ENCODE results near the gene HMGCL.
"Not testable (repeated sequence)": the region's sequence is repeated elsewhere in the genome, so short reads cannot be mapped to it uniquely, and the experiment has no call there.

The HMGCL gene

DNA sequence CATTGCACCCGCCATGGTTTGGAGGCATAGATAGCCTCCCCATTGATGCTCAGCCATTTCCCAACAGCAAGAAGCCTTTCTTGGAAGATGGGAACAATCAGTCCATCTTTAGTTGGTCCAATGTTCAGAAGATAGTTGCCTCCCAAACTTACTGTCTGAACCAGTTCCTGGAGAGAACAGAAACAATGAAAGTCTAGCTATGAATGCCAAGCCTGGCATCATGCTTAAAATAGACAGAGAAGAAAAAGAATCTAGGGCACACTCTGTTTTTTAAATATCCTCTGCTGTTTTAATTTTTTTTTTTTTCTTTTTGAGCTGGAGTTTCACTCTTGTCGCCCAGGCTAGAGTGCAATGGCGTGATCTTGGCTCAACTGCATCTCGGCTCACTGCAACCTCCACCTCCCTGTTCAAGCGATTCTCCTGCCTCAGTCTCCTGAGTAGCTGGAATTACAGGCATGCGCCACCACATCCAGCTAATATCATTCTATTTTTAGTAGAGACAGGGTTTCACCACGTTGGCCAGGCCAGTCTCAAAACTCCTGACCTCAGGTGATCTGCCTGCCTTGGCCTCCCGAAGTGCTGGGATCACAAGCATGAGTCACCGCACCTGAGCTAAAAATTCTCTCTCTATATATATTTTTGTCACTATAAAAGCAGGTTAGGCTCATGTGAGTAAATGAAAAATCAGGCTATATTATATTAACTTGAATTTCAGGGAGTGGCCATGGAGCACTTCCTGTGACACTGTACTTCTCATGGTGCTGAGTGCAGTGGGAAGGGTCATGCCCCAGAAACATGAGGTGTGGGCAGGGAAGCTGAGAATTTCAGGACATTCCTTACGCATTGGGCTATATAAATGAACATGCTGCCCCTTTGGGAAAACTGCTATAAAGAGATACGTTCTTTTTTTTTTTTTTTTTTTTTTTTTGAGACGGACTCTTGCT, 23.7 kb upstream of the HMGCL start:
- Histone ChIP-seq H3K27ac (ENCODE audit: low read depth, low read length) (no peak overlapping the region), H3K27me3 (ENCODE audit: control insufficient read depth, insufficient read depth, low read length) (no peaks in the 10 kb centered on the region), H3K4me1 (ENCODE audit: control insufficient read depth, insufficient read depth, low read length) (no peaks in the 10 kb centered on the region), H3K36me3 (ENCODE audit: control insufficient read depth, insufficient read depth, low read length) (peaks cover 20% of the 10 kb centered on the region), H3K9ac (ENCODE audit: low read length) (no peak overlapping the region), H3K4me3 (ENCODE audit: low read length) (no peak overlapping the region)

DNA sequence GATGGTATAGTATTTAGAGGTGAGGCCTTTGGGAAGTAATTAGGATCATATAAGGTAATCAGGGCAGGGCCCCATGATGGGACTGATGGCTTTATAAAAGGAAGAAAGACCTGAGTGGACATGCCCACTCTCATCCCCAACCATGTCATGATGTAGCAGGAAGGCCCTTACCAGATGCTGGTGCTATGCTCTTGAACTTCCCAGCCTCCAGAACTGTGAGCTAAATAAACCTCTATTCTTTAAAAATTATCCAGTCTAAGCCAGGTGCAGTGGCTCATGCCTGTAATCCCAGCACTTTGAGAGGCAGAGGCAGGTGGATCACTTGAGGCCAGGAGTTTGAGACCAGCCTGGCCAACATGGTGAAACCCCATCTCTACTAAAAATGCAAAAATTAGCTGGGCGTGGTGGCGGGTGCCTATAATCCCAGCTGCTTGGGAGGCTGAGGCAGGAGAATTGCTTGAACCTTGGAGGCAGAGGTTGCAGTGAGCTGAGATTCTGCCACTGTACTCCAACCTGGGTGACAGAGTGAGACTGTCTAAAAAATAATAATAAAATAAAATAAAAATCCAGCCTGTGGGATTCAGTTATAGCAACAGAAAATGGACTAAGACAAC, 22.4 kb upstream of the HMGCL start:
- H3K27ac ChIP-seq (ENCODE audit: low read depth, low read length); H3K9ac ChIP-seq (ENCODE audit: low read length); H3K4me3 ChIP-seq (ENCODE audit: low read length); H3K4me1 ChIP-seq (ENCODE audit: control insufficient read depth, insufficient read depth, low read length); H3K27me3 ChIP-seq (ENCODE audit: control insufficient read depth, insufficient read depth, low read length): not testable (repeated sequence)
- H3K36me3 ChIP-seq (ENCODE audit: control insufficient read depth, insufficient read depth, low read length): peaks cover 20% of the 10 kb centered on the region

DNA sequence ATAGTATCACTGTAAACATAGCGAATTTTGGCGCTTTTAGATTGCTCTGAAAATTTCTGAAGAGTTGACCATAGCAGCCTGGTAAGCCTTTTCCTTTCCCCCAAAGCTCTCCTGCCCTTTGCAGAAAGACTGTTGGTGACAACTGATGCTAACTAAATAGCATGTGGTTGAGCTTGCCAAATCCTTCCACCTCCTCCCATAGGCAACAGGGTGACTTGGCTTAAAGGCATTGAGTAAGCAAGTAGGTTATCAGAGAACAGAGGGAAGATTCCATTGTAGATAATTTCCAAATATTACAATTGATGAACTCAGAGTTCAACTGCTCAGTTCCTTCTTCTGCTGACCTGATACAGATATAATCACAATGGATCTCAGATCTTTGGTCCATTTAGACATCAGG, 19.9 kb upstream of the HMGCL start:
- Histone ChIP-seq H3K36me3 (ENCODE audit: control insufficient read depth, insufficient read depth, low read length) (peaks cover 18% of the 10 kb centered on the region), H3K27me3 (ENCODE audit: control insufficient read depth, insufficient read depth, low read length) (no peaks in the 10 kb centered on the region), H3K9ac (ENCODE audit: low read length) (no peak overlapping the region), H3K4me3 (ENCODE audit: low read length) (no peak overlapping the region), H3K4me1 (ENCODE audit: control insufficient read depth, insufficient read depth, low read length) (no peaks in the 10 kb centered on the region), H3K27ac (ENCODE audit: low read depth, low read length) (no peak overlapping the region)

DNA sequence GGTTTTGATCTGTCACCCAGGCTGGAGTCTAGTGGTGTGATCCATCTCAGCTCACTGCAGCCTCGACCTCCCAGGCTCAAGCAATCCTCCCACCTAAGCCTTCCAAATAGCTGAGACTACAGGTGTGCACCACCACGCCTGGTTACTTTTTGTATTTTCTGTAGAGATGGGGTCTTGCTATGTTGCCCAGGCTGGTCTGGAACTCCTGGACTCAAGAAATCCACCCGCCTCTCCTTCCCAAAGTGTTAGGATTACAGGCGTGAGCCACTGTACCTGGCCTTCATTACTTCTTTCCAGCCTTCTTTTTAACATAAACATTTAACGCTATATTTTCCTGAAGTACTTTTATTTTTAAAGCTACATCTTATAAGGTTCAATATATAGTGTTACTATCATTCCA, 18.4 kb upstream of the HMGCL start:
- H3K27ac ChIP-seq (ENCODE audit: low read depth, low read length): no peak overlapping the region
- peaks cover 18% of the 10 kb centered on the region for H3K36me3 ChIP-seq (ENCODE audit: control insufficient read depth, insufficient read depth, low read length)
- no peaks in the 10 kb centered on the region for H3K27me3 ChIP-seq (ENCODE audit: control insufficient read depth, insufficient read depth, low read length)
- H3K4me3 ChIP-seq (ENCODE audit: low read length): no peak overlapping the region
- H3K4me1 ChIP-seq (ENCODE audit: control insufficient read depth, insufficient read depth, low read length): no peaks in the 10 kb centered on the region
- H3K9ac ChIP-seq (ENCODE audit: low read length): no peak overlapping the region

GRCh38 chr1:23838401-23838866, 13.2 kb upstream of the HMGCL start:
- Histone ChIP-seq H3K36me3 (ENCODE audit: control insufficient read depth, insufficient read depth, low read length) (no peaks in the 10 kb centered on the region), H3K4me3 (ENCODE audit: low read length) (peak overlapping the region; percentile 65), H3K4me1 (ENCODE audit: control insufficient read depth, insufficient read depth, low read length) (no peaks in the 10 kb centered on the region), H3K27me3 (ENCODE audit: control insufficient read depth, insufficient read depth, low read length) (no peaks in the 10 kb centered on the region), H3K9ac (ENCODE audit: low read length) (no peak overlapping the region), H3K27ac (ENCODE audit: low read depth, low read length) (no peak overlapping the region)

DNA sequence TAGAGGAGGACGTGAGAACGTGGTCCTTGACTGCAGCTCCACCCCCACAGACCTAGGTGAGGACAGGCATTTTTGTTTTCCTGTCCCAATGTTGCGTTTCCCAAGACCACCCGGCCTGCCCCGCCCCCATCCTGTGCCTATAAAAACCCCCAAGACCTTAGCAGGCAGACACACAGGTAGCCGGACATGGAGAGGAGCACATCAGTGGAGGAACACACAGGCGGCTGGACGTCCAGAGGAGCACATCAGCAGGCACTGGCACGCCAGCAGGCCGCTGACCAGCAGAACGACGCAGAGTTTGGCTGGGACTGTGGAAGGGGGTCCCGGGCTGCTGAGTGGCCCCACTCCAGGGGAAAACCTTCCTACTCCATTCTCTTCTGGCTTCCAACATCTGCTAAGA, 12.7 kb upstream of the HMGCL start:
- Histone ChIP-seq H3K4me3 (ENCODE audit: low read length) (peak overlapping the region; percentile 65), H3K27ac (ENCODE audit: low read depth, low read length) (no peak overlapping the region)

DNA sequence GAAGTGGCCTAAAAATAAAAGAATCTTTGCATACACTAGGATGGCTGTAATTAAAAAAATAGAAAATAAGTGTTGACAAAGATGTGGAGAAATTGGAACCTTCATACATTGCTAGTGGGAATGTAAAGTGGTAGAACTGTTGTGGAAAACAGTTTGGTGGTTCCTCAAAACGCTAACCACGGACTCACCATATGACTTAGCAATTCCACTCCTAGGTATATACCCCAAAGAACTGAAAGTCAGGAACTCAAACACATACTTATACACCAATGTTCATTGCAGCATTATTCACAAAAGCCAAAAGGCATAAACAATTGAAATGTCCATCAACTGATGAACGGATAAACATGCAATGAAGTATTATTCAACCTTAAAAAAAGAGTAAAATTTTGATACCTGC, 10.8 kb upstream of the HMGCL start:
- H3K27me3 ChIP-seq (ENCODE audit: control insufficient read depth, insufficient read depth, low read length): no peaks in the 10 kb centered on the region
- no peaks in the 10 kb centered on the region for H3K4me1 ChIP-seq (ENCODE audit: control insufficient read depth, insufficient read depth, low read length)
- H3K36me3 ChIP-seq (ENCODE audit: control insufficient read depth, insufficient read depth, low read length): no peaks in the 10 kb centered on the region
- H3K9ac ChIP-seq (ENCODE audit: low read length): no peak overlapping the region
- H3K27ac ChIP-seq (ENCODE audit: low read depth, low read length): no peak overlapping the region
- H3K4me3 ChIP-seq (ENCODE audit: low read length): no peak overlapping the region

More for the DNA sequence above, 12.7 kb upstream of the HMGCL start:
- no peaks in the 10 kb centered on the region for H3K27me3 ChIP-seq (ENCODE audit: control insufficient read depth, insufficient read depth, low read length)
- H3K36me3 ChIP-seq (ENCODE audit: control insufficient read depth, insufficient read depth, low read length): no peaks in the 10 kb centered on the region
- no peaks in the 10 kb centered on the region for H3K4me1 ChIP-seq (ENCODE audit: control insufficient read depth, insufficient read depth, low read length)
- no peak overlapping the region for H3K9ac ChIP-seq (ENCODE audit: low read length)

DNA sequence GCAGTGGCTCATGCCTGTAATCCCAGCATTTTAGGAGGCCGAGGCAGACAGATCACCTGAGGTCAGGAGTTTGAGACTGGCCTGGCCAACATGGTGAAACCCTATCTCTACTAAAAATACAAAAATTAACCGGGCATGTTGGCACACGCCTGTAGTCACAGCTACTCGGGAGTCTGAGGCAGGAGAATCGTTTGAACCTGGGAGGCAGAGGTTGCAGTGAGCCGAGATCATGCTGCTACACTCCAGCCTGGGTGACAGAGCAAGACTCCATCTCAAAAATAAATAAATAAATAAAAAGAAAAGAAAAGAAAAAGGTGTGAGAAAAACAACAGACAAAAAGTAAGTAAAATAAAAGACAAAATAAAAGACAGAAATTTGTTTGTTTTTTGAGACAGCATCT, 8.9 kb upstream of the HMGCL start:
- H3K9ac ChIP-seq (ENCODE audit: low read length); H3K27me3 ChIP-seq (ENCODE audit: control insufficient read depth, insufficient read depth, low read length); H3K27ac ChIP-seq (ENCODE audit: low read depth, low read length); H3K4me3 ChIP-seq (ENCODE audit: low read length); H3K4me1 ChIP-seq (ENCODE audit: control insufficient read depth, insufficient read depth, low read length); H3K36me3 ChIP-seq (ENCODE audit: control insufficient read depth, insufficient read depth, low read length): not testable (repeated sequence)

- Histone ChIP-seq H3K27me3 (ENCODE audit: control insufficient read depth, insufficient read depth, low read length) (no peaks in the 10 kb centered on the region), H3K4me1 (ENCODE audit: control insufficient read depth, insufficient read depth, low read length) (peaks cover 10% of the 10 kb centered on the region), H3K27ac (ENCODE audit: low read depth, low read length) (no peak overlapping the region), H3K9ac (ENCODE audit: low read length) (no peak overlapping the region), H3K4me3 (ENCODE audit: low read length) (no peak overlapping the region), H3K36me3 (ENCODE audit: control insufficient read depth, insufficient read depth, low read length) (no peaks in the 10 kb centered on the region)
Measured at GRCh38 chr1:23827717-23828116, 2.5 kb upstream of the HMGCL start.

GRCh38 chr1:23826590-23826989, 1.4 kb upstream of the HMGCL start:
- H3K27me3 ChIP-seq (ENCODE audit: control insufficient read depth, insufficient read depth, low read length); H3K36me3 ChIP-seq (ENCODE audit: control insufficient read depth, insufficient read depth, low read length); H3K27ac ChIP-seq (ENCODE audit: low read depth, low read length); H3K9ac ChIP-seq (ENCODE audit: low read length); H3K4me3 ChIP-seq (ENCODE audit: low read length); H3K4me1 ChIP-seq (ENCODE audit: control insufficient read depth, insufficient read depth, low read length): not testable (repeated sequence)

DNA sequence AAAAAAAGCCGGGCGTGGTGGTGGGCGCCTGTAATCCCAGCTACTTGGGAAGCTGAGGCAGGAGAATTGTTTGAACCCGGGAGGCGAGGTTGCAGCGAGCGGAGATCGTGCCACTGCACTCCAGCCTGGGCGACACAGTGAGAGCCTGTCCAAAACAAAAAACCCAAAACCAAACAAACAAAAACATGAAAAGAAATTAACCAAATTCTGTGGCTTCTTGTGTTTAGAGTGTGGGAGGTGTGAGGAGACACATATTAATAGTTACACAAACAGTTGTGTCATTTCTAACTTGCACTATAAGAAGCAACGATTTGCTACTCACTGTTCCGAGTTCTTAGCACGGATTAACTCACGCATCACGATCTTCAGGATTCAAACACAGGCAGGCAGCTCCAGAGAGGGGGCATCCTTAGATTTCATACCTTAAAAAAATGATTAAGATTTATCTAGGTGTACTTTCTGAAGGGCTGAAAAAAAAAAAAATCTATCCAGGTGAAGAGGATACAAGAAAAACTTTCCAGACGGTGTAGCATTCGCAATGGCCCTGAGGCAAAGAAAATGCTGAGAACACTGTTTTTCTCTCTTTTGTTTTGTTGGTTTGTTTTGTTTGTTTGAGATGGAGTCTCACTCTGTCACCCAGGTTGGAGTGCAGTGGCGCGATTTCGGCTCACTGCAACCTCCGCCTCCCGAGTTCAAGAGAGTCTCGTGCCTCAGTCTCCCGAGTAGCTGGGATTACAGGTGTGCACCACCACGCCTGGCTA, 713 bp upstream of the HMGCL start:
- no peaks in the 10 kb centered on the region for H3K36me3 ChIP-seq (ENCODE audit: control insufficient read depth, insufficient read depth, low read length)
- H3K4me3 ChIP-seq (ENCODE audit: low read length): peak overlapping the region; percentile 100
- H3K27ac ChIP-seq (ENCODE audit: low read depth, low read length): peak overlapping the region; percentile 96
- peaks cover 10% of the 10 kb centered on the region for H3K4me1 ChIP-seq (ENCODE audit: control insufficient read depth, insufficient read depth, low read length)
- H3K27me3 ChIP-seq (ENCODE audit: control insufficient read depth, insufficient read depth, low read length): no peaks in the 10 kb centered on the region
- no peak overlapping the region for H3K9ac ChIP-seq (ENCODE audit: low read length)

DNA sequence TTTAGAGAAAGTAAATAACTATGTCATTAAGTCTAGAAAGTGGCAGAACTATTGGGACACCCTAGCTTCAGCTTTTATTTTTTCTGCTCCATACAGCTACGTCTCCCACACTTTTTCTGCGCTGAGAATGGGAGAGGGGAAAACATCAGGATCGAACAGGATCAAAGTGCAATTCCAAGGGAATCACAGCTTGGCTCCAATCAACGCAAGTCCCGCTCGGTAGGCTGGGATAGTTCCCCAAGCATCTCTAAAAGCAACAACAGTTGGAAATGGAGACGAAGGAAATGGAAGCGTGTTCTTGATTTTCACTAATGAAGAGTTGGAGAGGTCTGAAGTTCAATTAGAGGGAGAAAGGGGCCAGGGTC, 536 bp downstream of the HMGCL start:
- Histone ChIP-seq H3K36me3 (ENCODE audit: control insufficient read depth, insufficient read depth, low read length) (peaks cover 2% of the 10 kb centered on the region), H3K27ac (ENCODE audit: low read depth, low read length) (peak overlapping the region; percentile 96), H3K4me1 (ENCODE audit: control insufficient read depth, insufficient read depth, low read length) (peaks cover 10% of the 10 kb centered on the region), H3K9ac (ENCODE audit: low read length) (peak overlapping the region; percentile 100), H3K27me3 (ENCODE audit: control insufficient read depth, insufficient read depth, low read length) (no peaks in the 10 kb centered on the region), H3K4me3 (ENCODE audit: low read length) (peak overlapping the region; percentile 100)
